Measurements from ENCODE around the gene DNM1.

The DNM1 gene

GRCh38 chr9:128215491-128216409 is 12.6 kb downstream of the DNM1 start:
- H3K4me1 ChIP-seq (ENCODE audit: insufficient read depth, low read length, severe bottlenecking), result peaks cover 9% of the 10 kb centered on the region
- H2AFZ ChIP-seq (ENCODE audit: low read length), result no peak overlapping the region
- H4K20me1 ChIP-seq (ENCODE audit: insufficient read depth, low read length), result no peaks in the 10 kb centered on the region
- H3K9ac ChIP-seq (ENCODE audit: low read length), result no peak overlapping the region
- no peaks in the 10 kb centered on the region for H3K79me2 ChIP-seq (ENCODE audit: insufficient read depth, low read length)
- no peak overlapping the region for H3K27ac ChIP-seq (ENCODE audit: low read depth, low read length, poor library complexity, severe bottlenecking)
- no peaks in the 10 kb centered on the region for H3K9me3 ChIP-seq (ENCODE audit: low read length)
- no peaks in the 10 kb centered on the region for H3K36me3 ChIP-seq (ENCODE audit: insufficient read depth, low read length)
- no peak for TF ChIP-seq EZH2 (IDR thresholded peaks at IDR 0.05; ENCODE audit: borderline replicate concordance, low read length)
- TF ChIP-seq, protein P1, sequence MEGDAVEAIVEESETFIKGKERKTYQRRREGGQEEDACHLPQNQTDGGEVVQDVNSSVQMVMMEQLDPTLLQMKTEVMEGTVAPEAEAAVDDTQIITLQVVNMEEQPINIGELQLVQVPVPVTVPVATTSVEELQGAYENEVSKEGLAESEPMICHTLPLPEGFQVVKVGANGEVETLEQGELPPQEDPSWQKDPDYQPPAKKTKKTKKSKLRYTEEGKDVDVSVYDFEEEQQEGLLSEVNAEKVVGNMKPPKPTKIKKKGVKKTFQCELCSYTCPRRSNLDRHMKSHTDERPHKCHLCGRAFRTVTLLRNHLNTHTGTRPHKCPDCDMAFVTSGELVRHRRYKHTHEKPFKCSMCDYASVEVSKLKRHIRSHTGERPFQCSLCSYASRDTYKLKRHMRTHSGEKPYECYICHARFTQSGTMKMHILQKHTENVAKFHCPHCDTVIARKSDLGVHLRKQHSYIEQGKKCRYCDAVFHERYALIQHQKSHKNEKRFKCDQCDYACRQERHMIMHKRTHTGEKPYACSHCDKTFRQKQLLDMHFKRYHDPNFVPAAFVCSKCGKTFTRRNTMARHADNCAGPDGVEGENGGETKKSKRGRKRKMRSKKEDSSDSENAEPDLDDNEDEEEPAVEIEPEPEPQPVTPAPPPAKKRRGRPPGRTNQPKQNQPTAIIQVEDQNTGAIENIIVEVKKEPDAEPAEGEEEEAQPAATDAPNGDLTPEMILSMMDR (IDR thresholded peaks at IDR 0.05; ENCODE audit: low read length), result no peak
- no peaks in the 10 kb centered on the region for H3F3A ChIP-seq (ENCODE audit: insufficient read depth, low read length)
- peaks cover 12% of the 10 kb centered on the region; the same call in 1 of the 2 replicates for H3K27me3 ChIP-seq (ENCODE audit: insufficient read depth, low read length)
- H3K4me2 ChIP-seq (ENCODE audit: low read length), result no peak overlapping the region
- H3K9me2 ChIP-seq (ENCODE audit: low read depth, low read length), result no peaks in the 10 kb centered on the region
- H3K4me3 ChIP-seq (ENCODE audit: low read depth, low read length, poor library complexity, severe bottlenecking), result no peak overlapping the region

DNA sequence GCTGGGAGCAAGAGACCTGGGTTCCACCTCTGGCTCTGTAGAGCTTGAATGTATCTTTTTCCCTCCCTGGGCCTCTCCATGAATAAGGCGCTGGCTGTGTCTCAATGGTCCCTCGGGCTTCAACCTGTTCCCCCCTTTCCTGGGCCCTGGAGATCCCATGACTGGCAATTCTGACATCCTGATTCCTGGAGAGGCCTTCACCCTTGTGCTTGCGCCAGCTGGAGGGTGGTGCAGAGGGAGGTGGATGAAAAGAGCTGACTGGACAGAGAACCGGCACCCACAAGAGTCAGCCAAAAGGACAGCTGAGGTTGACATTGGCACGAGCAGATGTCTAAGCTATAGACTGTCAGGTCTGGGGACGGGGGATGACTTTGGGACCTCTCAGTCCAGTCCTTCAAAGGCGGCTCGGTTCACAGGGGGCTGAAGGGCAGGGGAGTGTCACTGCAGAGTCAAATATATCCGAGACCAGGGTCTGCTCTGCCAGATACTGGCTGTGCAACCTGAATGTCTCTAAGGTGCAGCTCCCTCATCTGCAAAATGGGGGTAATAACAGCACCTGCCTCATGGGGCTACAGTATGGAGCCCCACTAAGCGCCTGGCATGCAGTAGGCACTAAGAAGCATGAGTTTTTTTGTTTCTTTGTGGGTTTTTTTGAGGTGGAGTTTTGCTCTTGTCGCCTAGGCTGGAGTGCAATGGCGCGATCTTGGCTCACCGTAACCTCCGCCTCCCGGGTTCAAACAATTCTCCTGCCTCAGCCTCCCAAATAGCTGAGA is 13.8 kb downstream of the DNM1 start:
- no peaks in the 10 kb centered on the region for H3K9me3 ChIP-seq (ENCODE audit: low read length)
- no peak overlapping the region for H3K4me3 ChIP-seq (ENCODE audit: low read depth, low read length, poor library complexity, severe bottlenecking)
- H2AFZ ChIP-seq (ENCODE audit: low read length), result no peak overlapping the region
- H3K9me2 ChIP-seq (ENCODE audit: low read depth, low read length), result no peaks in the 10 kb centered on the region
- no peak overlapping the region for H3K27ac ChIP-seq (ENCODE audit: low read depth, low read length, poor library complexity, severe bottlenecking)
- no peaks in the 10 kb centered on the region for H4K20me1 ChIP-seq (ENCODE audit: insufficient read depth, low read length)
- no peak overlapping the region for H3K4me2 ChIP-seq (ENCODE audit: low read length)
- H3K79me2 ChIP-seq (ENCODE audit: insufficient read depth, low read length), result no peaks in the 10 kb centered on the region
- peaks cover 9% of the 10 kb centered on the region for H3K4me1 ChIP-seq (ENCODE audit: insufficient read depth, low read length, severe bottlenecking)
- peaks cover 11% of the 10 kb centered on the region; the same call in 1 of the 2 replicates for H3K27me3 ChIP-seq (ENCODE audit: insufficient read depth, low read length)
- H3K36me3 ChIP-seq (ENCODE audit: insufficient read depth, low read length), result no peaks in the 10 kb centered on the region
- TF ChIP-seq, protein P1 (IDR thresholded peaks at IDR 0.05; ENCODE audit: low read length), result no peak
- TF ChIP-seq EZH2 (IDR thresholded peaks at IDR 0.05; ENCODE audit: borderline replicate concordance, low read length), result no peak
- H3F3A ChIP-seq (ENCODE audit: insufficient read depth, low read length), result no peaks in the 10 kb centered on the region
- H3K9ac ChIP-seq (ENCODE audit: low read length), result no peak overlapping the region

DNA sequence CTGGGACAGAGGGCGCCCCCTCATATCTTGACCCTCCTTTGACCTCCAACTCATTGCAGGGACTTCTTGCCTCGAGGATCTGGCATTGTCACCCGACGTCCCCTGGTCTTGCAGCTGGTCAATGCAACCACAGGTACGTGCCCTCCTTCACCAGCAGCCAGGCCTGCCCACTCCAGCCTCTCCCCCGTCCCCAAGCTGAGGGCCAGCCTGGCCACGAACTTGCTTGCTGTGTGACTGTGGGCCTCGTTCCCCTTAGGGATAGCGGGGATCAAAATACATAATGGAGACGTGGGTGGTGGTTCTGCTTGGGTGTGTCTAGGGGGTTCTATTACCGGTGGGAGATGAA is 15.0 kb downstream of the DNM1 start:
- TF ChIP-seq, protein P1 (IDR thresholded peaks at IDR 0.05; ENCODE audit: low read length), result no peak
- no peak for TF ChIP-seq EZH2 (IDR thresholded peaks at IDR 0.05; ENCODE audit: borderline replicate concordance, low read length)
- Histone ChIP-seq H3K9ac (ENCODE audit: low read length) (peak overlapping the region; percentile 27; the same call in 1 of the 2 replicates), H3K4me1 (ENCODE audit: insufficient read depth, low read length, severe bottlenecking) (peaks cover 9% of the 10 kb centered on the region), H3K36me3 (ENCODE audit: insufficient read depth, low read length) (no peaks in the 10 kb centered on the region), H4K20me1 (ENCODE audit: insufficient read depth, low read length) (no peaks in the 10 kb centered on the region), H3K27ac (ENCODE audit: low read depth, low read length, poor library complexity, severe bottlenecking) (no peak overlapping the region), H3K79me2 (ENCODE audit: insufficient read depth, low read length) (no peaks in the 10 kb centered on the region), H3K9me2 (ENCODE audit: low read depth, low read length) (no peaks in the 10 kb centered on the region), H3K27me3 (ENCODE audit: insufficient read depth, low read length) (peaks cover 7% of the 10 kb centered on the region; the same call in 1 of the 2 replicates), H2AFZ (ENCODE audit: low read length) (no peak overlapping the region), H3F3A (ENCODE audit: insufficient read depth, low read length) (no peaks in the 10 kb centered on the region), H3K4me3 (ENCODE audit: low read depth, low read length, poor library complexity, severe bottlenecking) (peak overlapping the region; percentile 56), H3K4me2 (ENCODE audit: low read length) (peak overlapping the region; percentile 73), H3K9me3 (ENCODE audit: low read length) (no peaks in the 10 kb centered on the region)

All from OCI-LY1 (cell line).